Measurements from ENCODE around the gene OPALIN. TPM values are rescaled to one million over a fixed set of nuclear protein-coding genes. Genes with fewer than 3 reads are reported as not detected.
"Not testable (repeated sequence)": the region's sequence is repeated elsewhere in the genome, so short reads cannot be mapped to it uniquely, and the experiment has no call there.

The OPALIN gene
- polyA plus RNA-seq, 1 donor = not detected

DNA sequence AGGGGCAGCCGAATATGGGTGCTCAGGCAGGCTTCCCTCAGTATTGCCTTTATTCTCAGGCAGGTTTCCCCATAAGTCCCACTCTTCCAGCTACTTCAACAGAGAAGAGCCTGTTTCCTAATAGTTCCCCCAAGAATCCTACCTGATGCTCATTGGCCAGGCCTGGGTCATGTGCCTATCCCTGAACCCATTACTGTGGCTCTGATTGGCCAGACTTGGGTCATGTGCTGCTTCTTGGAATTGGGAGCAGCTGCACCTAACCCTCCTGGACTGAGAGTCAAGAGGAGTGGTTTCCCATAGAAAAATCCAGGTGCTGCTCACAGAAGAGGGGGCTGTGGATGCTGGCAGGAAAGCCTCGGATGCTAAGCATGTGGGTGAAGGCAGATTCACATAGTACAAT is 21.7 kb downstream of the OPALIN start:
- DNase-seq = no peak

DNA sequence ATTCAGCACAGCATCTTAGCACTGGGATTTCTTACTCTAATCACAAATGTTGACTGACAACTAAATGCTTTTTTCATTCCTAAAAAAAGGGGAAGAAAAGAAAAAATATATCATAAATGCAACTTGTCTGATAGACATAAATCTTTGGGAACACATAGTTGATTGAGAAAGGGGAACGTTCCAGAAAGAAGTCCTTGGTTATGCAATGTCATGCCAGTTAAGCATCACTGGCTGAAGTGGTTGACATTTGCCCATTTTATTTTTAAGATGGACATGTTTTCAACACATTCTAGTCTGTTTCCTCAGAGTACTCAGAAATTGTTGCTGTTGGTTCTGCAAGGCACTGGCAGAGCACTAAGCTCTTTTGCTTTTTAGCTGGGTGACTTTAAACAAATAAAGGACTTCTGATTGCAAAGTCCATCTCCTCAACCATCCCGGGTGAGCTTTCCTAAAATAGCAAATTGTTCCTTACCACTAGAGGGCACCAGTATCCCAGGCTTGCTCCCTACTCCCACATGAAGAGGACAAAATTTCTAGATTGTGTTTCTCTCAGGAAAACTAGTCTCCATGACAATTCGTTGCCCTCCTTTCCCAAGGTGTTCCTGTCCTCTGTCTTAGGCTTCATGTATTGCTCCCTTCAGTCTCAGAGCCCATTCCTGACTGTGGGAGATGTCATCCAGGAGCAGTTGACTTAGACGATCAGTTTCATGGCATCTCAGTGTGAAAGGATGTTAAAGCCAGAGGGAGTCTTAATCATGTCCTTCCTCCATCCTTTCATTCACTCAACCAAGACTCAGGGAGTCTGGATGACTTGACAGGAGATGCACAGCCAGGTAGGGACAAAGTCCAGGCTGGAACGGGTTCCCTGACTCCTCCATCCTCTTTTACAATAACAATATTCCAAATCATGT is 23.9 kb downstream of the OPALIN start:
- no peak for DNase-seq

DNA sequence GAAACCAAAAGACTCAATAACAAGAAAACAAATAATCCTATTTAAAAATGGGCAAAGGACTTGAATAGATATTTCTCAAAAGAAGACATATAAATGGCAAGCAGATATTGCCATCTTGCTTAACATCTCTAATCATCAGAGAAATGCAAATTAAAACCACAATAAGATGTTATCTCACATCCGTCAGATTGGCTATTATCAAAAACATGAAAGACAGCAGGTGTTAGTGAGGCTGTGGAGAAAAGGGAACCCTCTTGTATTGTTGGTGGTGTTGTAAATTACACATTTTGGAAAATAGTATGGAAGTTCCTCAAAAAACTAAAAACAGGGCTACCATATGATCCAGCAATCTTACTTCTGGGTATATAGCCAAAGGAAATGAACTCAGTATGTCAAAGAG is 25.7 kb downstream of the OPALIN start:
- DNase-seq = no peak

DNA sequence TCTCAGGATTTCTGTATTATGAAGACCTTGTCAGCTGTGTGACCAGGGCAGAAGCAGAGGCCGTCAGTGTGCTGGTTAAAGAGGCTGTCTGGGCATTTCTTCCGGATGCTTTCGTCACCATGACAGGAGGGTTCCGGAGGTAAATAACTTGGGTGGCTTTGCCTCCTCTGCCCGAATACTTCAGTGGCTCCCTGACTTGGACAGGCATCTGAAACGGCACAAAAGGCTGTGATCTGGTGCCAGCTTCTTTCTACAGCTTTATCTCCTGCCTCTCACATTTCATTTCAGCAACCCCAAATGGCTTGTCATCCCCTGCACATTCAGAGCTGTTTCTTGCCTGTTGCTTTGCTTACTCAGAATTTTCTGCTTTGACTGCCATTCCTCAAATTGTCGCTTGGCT is 31.3 kb downstream of the OPALIN start:
- DNase-seq = no peak

DNA sequence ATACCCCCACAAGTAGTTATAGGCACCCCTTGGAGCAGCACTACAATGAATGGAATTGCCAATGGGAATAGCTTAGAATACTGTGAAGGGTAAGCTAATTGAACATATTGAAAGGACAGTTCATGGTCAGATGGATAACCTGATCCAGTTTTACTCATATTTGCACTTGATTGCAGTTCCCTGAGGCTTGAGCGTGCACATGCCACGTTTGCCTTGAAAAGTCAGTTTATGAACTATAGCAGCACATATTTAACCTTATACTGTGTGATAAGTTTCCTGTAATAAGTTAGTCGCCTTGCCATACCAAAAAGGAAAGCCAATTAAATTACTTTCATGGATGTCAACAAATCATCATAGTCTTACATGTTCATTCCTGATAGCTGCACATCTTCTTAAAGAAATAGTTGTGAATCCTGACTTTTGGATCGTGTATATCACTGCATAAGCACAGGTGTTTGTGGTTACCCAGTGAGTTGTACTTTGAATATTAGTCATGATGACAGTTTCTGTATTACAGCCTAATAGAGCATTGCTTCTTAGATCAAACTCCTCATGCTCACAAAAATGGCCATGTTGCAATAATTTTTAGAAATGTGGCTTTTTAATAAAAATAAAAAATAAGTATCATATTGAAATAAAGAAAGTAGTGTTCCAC is 33.0 kb downstream of the OPALIN start:
- no peak for DNase-seq

DNA sequence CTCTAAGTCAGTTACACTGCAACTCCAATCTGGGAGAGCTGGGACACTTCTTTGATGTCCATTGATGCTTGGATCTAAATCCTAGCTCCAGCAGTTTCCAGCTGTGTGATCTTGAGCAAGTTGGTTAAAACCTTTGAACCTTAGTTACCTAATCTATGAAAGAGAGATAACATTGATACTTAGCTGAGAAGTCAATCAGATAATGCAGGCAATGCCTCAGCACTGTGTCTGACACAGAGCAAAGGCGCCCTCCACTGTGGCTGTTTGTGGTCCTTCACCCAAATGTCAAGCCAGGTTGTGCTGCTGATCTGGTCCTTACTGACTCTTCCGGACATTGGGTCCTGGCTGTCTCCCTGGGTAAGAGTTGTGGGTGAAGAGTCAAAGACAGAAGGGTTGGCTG is 34.4 kb downstream of the OPALIN start:
- DNase-seq = no peak

DNA sequence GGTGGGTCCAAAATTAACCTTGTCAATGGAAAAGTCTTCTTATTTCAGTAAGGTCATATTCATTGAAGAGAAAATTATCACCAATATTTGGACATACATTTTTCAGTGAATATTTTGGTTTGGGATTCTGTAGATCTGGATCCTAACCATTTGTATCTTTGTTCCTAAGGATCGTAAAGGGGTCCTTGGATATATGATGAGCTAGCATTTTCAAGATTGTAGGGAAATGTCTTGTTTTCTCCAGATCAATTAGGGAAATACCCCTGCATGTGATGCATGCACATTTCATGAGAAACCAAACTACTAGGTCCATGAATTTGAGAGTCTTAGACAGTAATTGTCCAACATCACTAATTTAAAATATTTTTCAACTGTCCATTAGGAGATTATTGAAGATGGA is 36.5 kb downstream of the OPALIN start:
- no peak for DNase-seq

DNA sequence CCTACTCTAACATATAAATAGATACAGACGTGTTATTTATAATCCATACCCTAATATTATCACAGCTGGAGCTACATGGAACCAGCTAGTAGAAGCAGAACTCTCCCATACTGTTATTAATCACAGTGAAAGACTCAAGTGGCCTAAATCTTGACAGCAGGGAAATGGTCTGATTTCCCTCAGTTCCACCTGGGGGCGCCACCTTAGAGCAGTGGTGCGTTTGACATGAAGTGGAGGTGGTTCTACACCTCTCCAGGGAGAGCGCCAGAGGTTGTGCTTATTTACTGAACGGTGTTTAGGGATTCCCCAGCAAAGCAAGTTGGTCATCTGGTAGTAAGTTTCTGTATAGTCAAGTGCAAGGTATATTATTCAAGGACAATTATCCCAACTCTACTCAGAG is 37.0 kb downstream of the OPALIN start:
- no peak for DNase-seq

DNA sequence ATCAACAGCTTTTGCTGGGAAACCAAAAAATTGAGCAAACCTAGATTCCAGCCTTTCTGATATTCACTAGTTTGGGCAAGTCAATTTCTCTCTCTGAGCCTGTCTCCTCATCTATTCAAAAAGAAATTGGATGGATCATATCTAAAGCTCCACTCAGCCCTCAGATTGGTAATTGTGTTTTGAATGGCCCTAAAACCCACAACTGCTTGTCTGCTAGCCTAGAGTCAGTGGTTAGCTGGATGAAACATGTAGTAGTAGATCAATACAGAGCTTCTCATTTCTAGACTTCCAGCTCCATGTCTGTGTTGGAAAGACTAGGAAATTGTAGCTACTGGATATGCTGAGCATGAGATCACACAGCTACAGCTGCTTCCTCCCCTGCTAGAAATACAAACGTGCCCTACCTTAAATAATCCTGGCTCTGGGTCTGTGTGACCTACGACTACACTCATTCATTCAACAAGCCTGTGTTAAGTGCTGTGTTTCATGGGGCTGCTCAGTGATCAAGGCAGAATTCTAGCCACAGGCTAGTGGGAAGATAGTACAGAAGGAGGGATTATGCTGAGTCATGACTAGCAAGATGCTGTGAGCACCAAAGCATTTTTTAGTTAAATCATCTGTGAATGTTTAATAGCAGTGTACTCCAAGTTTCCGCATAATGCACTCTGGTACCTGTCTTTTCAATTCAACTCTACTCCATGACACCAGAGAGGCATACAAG is 38.9 kb downstream of the OPALIN start:
- no peak for DNase-seq

DNA sequence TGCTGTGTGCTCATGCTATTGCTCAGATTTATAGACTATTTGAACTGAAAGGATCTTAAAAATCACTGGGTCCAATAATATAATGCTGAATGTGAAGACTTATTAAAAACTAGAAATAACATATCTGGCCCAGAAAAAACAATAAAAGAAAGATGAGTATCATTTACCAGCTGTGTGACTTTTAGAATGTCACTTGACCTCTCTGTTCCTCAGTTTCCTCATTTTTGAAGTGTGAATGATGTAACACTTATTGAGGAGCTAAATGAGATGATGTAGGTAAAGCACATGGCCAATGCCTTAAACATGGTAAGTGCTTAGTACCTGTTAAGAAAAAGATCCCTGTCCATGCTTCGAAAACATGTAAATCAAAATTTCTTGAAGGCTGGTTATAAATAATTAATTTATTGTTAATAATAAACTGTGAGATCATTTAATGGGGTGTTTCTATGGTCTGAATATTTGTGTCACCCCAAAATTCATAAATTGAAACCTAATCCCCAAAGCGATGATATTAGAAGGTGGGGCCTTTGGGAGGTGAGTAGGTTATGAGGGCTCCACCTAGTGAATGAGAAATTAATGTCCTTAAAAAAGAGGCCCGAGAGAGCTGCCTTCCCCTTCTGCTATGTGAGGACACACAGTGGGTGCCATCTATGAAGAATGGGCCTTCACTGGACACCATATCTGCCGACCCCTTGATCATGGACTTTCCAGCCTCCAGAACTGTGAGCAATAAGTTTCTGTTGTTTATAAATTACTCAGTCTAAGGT is 41.6 kb downstream of the OPALIN start:
- DNase-seq = no peak

DNA sequence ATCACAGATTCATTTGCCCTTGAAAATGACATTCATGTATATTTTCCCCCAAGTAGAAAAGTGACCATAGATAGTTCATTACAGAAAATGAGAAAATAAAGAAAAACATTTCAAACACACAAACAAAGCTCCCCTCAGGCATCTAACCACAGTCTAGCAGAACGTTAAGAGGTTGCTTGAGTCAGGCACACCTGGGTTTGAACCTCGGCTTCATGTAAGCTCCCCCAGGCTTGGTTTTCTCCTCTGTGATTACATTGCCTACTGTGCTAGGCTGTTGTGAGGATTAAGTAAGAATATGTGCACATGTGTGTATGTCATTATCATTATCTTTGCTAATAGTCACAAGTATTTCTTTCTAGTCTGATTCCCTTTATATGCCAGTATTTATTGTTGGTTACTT is 45.5 kb downstream of the OPALIN start:
- no peak for DNase-seq

DNA sequence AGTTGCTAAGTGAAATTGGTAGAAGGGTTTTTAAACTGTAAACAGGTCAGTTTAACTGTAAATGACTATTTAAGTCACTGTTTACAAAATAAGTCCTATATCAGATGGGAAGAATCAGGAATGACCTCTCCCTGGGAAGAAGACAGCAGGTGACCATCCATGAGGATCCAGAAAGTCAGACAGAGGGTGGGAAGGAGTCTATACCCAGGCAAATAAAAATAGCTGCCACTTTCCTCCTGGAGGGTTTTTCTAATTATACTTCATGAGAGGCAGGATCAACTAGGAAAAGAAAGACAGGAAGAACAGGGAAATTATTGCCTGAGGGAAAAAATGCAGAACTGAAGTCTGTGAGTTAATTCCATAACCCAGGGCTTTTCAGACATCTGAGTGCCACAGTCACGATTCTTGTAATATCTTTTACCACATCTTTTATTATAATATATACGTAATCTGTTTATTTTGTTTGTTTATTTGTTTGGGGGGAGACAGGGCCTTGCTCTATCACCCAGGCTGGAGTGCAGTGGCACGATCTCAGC is 47.6 kb downstream of the OPALIN start:
- DNase-seq = no peak

DNA sequence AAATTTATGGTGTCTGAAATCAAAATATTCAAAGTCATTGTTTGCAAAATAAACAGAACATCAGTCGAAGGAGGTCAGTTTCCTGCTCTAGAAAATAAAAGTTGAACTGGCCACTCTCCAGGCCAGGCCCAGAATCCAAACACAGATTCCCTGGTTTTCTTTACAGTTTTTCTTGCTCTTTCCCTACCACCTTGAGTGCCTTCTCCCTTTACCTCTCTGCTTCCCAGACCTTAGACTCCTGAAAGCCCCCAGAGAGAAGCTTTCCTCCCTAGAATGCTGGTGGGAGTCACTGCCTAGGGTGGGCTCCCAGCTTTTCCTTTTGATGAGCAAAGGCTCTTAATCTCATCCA is 48.5 kb downstream of the OPALIN start:
- DNase-seq = no peak

DNA sequence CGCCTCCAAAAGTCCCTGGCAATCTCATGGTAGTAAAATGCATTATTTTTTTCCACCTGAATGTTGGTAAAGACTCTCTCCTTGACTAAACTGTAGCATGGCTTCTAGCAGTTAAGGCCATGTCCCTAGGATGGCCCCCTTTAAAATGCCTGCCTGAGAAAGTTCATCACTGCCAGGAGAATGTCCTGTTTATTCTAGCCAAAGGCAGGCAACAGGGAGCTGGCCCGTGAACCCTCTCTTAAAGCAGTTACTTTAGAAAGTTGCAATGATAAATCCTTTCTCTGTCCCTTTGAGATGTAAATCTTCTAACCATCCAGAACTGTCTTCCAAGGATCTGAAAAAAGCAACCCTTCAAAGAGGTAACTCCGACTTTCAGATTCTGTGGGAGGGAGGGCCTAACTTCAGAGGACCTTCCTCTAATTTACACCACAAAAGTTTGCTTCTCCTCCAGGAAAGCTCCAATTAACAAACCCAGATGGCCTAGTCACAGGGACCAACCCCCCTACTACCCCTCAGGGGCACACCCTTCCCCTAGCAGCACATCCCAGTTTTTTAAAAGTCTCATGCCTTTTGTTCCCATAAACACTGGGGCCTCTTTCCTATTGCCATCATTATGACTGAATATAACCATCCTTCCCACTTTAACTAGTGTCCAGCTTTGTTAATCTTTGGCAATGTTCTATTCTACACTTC is 49.0 kb downstream of the OPALIN start:
- DNase-seq = no peak

DNA sequence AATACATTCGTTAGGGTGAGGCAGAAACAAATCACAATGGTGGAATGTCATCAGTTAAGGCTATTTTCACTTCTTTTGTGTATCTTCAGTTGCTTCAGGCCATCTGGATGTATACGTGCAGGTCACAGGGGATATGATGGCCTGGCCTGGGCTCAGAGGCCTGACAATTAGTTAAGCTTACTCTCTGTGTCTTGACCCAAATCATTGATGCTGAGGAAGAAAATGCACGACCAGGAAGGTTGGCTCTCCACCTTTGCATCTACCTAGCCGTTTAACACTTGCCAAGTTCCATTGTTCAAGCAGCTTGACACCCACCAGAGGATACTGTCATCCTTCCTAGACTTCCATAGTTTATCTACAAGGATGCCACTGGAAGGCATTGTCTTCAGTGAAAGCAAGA is 49.9 kb downstream of the OPALIN start:
- DNase-seq = not testable (repeated sequence)

DNA sequence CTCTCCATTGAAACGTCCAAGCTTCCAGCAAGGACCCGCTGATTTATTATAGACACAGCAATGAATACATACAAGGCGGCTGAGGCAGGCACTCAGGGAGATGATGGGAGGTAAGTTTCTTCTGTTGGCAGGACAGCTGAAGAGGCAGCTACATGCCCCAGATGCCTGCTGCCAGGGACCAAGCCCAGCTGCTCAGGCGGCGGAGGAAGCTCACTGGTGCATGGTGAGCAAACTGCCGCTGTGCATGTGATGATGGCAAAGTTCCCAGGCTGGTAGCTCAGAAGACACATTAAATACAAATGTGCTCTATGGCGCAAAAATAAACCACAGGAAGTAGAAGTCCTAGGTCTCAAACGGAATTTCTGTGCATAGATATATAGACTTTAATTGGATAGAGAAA is 52.3 kb downstream of the OPALIN start:
- DNase-seq = no peak

DNA sequence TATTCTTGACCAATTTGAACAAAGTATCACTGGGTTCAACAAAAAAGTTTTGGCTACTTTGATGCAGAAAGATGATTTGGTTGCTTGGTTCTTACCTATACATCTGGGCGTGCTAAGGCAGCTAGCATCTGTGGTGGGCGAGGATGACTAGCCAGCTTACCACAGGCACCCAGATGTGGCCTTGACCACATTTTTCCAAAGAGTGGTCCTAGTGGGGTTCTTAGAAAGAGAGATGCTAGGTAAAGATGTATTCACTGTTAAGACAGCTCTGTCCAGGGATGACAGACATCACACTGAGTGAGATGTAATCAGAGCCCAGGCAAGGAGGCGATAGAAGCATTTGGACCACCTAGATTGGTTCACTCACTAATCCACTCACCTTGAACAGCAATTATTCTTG is 53.8 kb downstream of the OPALIN start:
- no peak for DNase-seq

DNA sequence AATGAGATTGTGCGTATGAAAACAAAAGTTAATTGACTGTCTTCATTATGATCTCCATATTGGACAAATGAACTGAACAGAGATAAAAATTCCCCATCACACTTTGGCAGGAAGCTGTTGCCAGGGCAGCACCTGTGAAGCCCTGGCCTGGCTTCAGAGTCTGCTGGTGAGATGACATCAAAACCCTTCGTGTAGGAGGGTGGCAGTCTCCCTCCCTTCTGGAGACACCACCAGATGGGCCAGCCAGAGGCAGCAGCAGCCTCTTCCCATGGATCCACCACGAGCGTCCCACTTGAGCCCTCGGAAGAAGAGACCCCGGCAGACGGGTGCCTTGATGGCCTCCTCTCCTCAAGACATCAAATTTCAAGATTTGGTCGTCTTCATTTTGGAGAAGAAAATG is 54.6 kb downstream of the OPALIN start, which contains the start of gene DNTT:
TSS of gene DNTT (plus strand) at position 205 of the 400 bp plus-strand sequence. CDS start at position 269, 64 bp downstream.
- no peak for DNase-seq

DNA sequence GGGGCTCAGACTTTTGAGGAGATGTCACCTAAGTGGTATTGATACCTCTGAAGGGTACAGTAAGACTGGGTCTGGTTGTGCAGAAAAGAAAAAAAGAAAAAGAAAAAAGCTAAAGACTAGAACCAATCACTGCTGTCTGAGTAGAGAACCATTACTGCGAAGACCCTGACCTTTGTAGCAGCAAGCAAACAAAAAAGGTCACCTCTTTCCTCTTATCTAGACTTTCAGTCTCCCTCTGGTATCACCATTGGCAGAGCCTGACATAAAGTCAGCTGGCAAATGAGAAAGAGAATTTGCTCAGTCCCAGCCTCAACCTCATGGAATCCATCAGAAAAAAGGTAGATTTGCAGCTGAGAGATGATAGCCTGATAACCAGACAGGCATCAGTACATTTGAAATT is 57.2 kb downstream of the OPALIN start:
- DNase-seq = no peak

DNA sequence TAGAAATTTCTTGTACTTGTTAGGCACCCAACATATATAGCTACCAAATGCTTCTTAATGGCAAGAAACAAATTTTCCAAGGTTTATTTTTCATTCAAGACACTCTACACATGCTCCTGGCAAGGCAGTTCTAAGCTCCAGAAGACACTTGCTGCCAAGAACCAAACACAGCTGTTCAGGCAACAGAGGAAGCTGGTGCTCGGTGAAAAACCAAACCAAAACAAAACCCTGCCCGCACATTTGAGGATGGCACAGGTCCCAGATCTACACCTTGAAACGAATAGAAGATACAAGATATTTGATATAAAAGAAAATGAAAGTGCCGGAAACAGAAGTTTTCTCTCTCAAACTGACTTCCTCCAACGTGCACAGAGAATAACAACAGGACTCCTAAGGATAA is 59.4 kb downstream of the OPALIN start:
- DNase-seq = no peak

DNA sequence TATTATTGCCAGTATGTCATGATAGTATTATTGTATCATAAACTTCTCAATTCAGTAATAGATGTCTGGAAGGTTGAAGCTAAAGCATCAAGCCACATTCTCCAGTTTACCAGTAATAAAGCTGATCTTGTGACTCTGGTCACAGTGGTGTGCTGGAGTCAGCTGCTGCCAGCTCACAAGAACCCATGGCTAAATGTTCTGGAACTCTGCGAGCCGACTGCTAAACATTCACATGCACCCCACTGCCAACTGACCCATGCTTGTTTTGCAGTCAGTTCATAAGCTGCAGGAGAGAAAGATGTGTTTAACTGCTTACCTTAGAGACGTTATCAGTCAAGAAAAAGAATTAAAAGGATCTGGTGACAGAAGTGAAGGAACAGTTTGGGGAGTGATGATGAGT is 60.4 kb downstream of the OPALIN start:
- no peak for DNase-seq

DNA sequence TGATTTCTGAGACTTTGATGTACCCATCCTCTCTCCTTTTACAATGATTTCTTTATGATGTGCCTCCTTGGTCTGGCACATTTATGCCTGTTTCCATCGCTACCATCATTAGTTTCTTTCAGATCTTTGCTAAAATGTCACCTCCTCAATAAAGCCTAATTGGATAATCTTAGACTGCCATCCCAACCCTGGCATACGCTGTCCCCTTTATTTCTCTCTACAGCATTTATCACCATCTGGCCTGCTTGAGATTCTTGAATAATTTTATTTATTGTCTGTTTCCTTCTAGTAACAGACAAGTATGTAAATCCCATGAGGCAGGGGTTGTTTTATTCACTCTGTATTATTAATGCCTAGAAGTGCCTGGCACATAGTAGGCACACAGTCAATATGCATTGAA is 61.3 kb downstream of the OPALIN start:
- no peak for DNase-seq
